ENCODE measurements around the gene DHX58. TPM values are rescaled to one million over a fixed set of nuclear protein-coding genes. Genes with fewer than 3 reads are reported as not detected.

DHX58 gene
- polyA plus RNA-seq, 1 of the 3 experiments (the other 2 are of a cell fraction), result 1.2 TPM

- Histone ChIP-seq H4K20me1 (ENCODE audit: insufficient read depth) (peaks cover 53% of the 10 kb centered on the region), H3K36me3 (replicated peaks in 1 of 2; ENCODE audit: control insufficient read depth in 1 of 2, insufficient read depth in 2 of 2, low read length in 1 of 2) (peaks cover 24 to 34% of the 10 kb centered on the region in 2 experiments), H3F3A (replicated peaks; ENCODE audit: insufficient read depth) (peaks cover 6% of the 10 kb centered on the region), H3K27ac (ENCODE audit: low read depth in 2 of 2, low read length in 1 of 2) (peak overlapping the region in 1 of 2 experiments; percentile 25; a peak in 3 of 4 replicates), H3K79me2 (ENCODE audit: insufficient read depth) (peaks cover 89% of the 10 kb centered on the region), H2AFZ (ENCODE audit: low read depth) (no peak overlapping the region), H3K9ac (no peak overlapping the region), H3K27me3 (ENCODE audit: insufficient read depth) (no peaks in the 10 kb centered on the region), H3K9me3 (no peaks in the 10 kb centered on the region), H3K9me2 (no peaks in the 10 kb centered on the region), H3K4me3 (ENCODE audit: low read depth in 2 of 2, low read length in 1 of 2) (no peak overlapping the region), H3K4me2 (peak overlapping the region; percentile 36; the same call in 1 of the 2 replicates), H3K4me1 (ENCODE audit: control insufficient read depth in 1 of 2, insufficient read depth in 2 of 2, low read depth in 1 of 2, low read length in 1 of 2) (peaks cover 17 to 29% of the 10 kb centered on the region in 2 experiments; a peak in 3 of 4 replicates)
- WGBS (ENCODE audit: low lambda C conversion rate), result 45% methylated on average over 4 of the region's 4 CpGs
- CTCF ChIA-PET, result interaction anchor here (0.8 to 2.9 kb wide), 5 partner anchors 13 to 273 kb away, joined by 3 to 13 read pairs (median 4); partner anchors contain the start of gene KCNH4
- POLR2A ChIA-PET, result interaction anchor here (0.5 to 0.6 kb wide), 2 partner anchors 12 to 143 kb away, joined by 3 read pairs; no protein-coding TSS in a partner anchor
- TF ChIP-seq USF2 (IDR thresholded peaks at IDR 0.05; ENCODE audit: borderline replicate concordance, low read depth, low read length) (no peak), ELF1 (IDR thresholded peaks at IDR 0.05) (no peak), NRF1 (IDR thresholded peaks at IDR 0.05; ENCODE audit: low read depth, low read length) (no peak), RAD21 (IDR thresholded peaks at IDR 0.05; ENCODE audit: low read length) (no peak), GATA2 (CRISPR knock-in tag; IDR thresholded peaks at IDR 0.05) (no peak), EP300 (IDR thresholded peaks at IDR 0.05; ENCODE audit: borderline replicate concordance in 1 of 2, low read depth in 1 of 2, low read length in 1 of 2) (no peak), USF1 (IDR thresholded peaks at IDR 0.05; ENCODE audit: borderline replicate concordance, low read depth) (no peak), EZH2phosphoT487 (IDR thresholded peaks at IDR 0.05; ENCODE audit: borderline replicate concordance, low read depth) (no peak), NFIC (IDR thresholded peaks at IDR 0.05; ENCODE audit: borderline replicate concordance) (no peak), MEF2A (IDR thresholded peaks at IDR 0.05; ENCODE audit: borderline replicate concordance, low read depth) (no peak), MXI1 (IDR thresholded peaks at IDR 0.05; ENCODE audit: low read depth, low read length) (no peak), TEAD4 (IDR thresholded peaks at IDR 0.05; ENCODE audit: borderline replicate concordance, insufficient read depth) (no peak), JUND (IDR thresholded peaks at IDR 0.05) (no peak), REST (IDR thresholded peaks at IDR 0.05; ENCODE audit: low read depth, low read length) (no peak), FOXJ3 (CRISPR knock-in tag; IDR thresholded peaks at IDR 0.05) (no peak), FOSL2 (IDR thresholded peaks at IDR 0.05; ENCODE audit: borderline replicate concordance, low read depth) (no peak)
- DNase-seq, result no peak
Measured at GRCh38 chr17:42133461-42134041, 21.0 kb upstream of the DHX58 start.

Measured in SK-N-SH (cell line).